Astrocyte of the spinal cord (primary cell): ENCODE results near the gene USP25.
A peak's percentile ranks its signal among the peaks of the same experiment; 100 is the strongest.

ENCODE experiments used
- DNase-seq: peaks from one replicate; pipeline ENCODE4 v3.0.0; 2011; ENCODE audit warnings: low read depth, low spot score
- H3K4me3 ChIP-seq: 2 replicates; pipeline ENCODE4 v1.5.1; 2011; ENCODE audit warnings: low read depth, mild to moderate bottlenecking, low read length, moderate library complexity
- in situ Hi-C: cut with HindIII; loops from 2 replicates; pipeline ENCODE4 v1.10.0; 2017; ENCODE audit warnings: low sequenced_read_pairs
- TF ChIP-seq, protein P1 (sequence below): IDR thresholded peaks from 2 replicates; pipeline ENCODE4 v1.5.1; 2012; ENCODE audit warnings: low read depth, mild to moderate bottlenecking, low read length, inconsistent platforms

Gene USP25

DNA sequence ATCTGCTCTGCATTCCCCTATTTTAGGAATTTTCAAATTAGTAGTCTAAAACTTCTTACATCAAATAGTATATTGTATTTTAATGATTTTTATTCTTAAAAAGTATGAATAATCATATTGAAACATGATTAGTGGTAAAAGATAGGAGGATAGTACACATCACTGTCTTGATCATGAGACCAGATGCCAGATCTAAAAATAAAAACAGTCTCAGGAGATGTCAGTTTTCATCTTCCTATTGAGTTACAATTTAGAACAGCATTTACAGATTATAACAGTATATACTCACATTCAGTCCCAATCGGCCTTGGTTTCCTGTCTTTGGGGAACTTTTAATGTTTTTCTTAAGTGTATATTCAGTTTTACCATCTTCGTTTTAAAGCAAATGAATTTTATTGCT lies 95.9 kb downstream of the USP25 start:
- in situ Hi-C loops, result no loop called here

DNA sequence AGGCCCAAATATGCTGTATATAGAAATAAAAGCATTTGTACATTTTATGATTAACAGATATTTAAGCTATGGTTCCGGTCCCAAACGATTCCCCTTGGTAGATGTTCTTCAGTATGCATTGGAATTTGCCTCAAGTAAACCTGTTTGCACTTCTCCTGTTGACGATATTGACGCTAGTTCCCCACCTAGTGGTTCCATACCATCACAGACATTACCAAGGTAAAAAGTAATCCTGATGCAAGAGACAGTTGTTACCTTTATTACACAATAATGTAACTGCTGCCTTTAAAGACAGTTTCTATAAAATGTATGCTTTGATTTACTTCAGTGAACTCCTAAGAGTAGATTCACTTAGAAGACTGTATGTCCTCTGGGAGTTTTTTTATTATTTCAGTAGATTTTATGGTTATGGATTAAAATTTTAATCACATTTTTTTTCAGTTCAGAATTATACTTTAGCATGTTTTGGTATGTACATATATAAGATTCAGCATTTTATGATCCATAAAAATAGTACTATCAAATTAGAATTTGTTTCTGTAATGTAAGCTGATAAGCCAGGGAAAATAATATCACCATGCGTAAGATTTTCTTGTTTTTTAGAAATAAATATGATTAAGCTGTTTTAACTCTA lies 96.5 kb downstream of the USP25 start:
- DNase-seq, result peak; percentile 45
- TF ChIP-seq, protein P1, sequence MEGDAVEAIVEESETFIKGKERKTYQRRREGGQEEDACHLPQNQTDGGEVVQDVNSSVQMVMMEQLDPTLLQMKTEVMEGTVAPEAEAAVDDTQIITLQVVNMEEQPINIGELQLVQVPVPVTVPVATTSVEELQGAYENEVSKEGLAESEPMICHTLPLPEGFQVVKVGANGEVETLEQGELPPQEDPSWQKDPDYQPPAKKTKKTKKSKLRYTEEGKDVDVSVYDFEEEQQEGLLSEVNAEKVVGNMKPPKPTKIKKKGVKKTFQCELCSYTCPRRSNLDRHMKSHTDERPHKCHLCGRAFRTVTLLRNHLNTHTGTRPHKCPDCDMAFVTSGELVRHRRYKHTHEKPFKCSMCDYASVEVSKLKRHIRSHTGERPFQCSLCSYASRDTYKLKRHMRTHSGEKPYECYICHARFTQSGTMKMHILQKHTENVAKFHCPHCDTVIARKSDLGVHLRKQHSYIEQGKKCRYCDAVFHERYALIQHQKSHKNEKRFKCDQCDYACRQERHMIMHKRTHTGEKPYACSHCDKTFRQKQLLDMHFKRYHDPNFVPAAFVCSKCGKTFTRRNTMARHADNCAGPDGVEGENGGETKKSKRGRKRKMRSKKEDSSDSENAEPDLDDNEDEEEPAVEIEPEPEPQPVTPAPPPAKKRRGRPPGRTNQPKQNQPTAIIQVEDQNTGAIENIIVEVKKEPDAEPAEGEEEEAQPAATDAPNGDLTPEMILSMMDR, result peak; percentile 61
- in situ Hi-C loops, result no loop called here
- no peak overlapping the region for H3K4me3 ChIP-seq

More for the DNA sequence above, 95.9 kb downstream of the USP25 start:
- TF ChIP-seq, protein P1, result no peak
- no peak overlapping the region for H3K4me3 ChIP-seq
- no peak for DNase-seq

DNA sequence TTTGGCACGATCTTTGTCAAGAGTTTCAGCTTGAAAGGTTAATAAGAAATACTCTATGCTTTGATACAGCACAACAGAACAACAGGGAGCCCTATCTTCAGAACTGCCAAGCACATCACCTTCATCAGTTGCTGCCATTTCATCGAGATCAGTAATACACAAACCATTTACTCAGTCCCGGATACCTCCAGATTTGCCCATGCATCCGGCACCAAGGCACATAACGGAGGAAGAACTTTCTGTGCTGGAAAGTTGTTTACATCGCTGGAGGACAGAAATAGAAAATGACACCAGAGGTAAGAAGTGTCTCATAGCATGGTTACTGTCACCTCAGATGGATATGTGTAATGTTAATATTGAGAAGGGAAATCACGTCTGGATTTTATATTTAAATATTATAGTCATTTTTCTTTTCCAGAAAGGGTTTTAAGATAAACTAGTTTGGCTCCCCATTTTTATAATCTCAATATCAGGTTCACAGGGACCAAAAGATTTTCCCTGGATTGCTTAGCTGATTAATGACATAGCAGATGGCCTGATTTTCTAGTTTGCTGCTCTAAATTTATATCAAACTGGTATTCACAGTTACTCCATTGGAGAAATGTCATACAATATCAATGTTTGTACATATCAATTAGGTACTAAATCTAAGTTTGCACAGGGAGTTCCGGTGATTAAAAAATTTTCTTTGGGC lies 97.3 kb downstream of the USP25 start:
- TF ChIP-seq, protein P1, result no peak
- DNase-seq, result no peak
- in situ Hi-C loops, result no loop called here
- H3K4me3 ChIP-seq, result no peak overlapping the region

DNA sequence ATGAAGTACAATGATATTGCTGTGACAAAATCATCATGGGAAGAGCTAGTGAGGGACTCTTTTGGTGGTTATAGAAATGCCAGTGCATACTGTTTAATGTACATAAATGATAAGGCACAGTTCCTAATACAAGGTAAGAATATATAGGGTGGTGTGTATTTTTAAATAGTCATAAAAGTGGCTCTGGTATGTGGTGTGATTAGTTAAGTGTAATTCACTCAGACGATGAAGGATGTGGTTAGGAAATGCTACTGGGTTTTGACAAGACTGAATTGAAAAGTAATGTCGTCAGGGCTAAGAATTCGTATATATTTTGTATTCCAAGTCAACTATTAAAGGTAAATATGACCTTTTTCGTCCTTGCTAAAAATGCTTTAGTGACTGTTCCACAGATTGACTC lies 101.7 kb downstream of the USP25 start:
- no peak for DNase-seq
- TF ChIP-seq, protein P1, result no peak
- H3K4me3 ChIP-seq, result no peak overlapping the region
- in situ Hi-C loops, result no loop called here

DNA sequence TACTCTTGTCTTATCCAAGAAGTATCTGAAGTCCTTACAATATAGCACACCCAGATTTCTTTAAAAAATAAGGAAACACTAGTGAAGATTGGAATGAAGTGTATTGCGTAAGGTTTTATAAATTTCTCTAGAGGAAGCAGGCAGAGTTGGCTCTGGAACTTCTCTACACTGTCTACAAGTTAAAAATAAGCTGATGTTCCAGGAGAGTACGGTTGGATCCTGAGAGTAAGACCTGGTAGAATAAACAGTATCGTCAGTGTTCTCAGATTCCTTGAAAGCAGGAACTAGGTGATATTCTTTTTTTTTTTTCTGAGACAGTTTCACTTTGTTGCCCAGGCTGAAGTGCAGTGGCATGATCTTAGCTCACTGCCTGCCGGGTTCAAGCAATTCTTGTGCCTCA lies 107.9 kb downstream of the USP25 start:
- in situ Hi-C loops, result no loop called here
- no peak overlapping the region for H3K4me3 ChIP-seq
- DNase-seq, result peak; percentile 30
- TF ChIP-seq, protein P1, result no peak

DNA sequence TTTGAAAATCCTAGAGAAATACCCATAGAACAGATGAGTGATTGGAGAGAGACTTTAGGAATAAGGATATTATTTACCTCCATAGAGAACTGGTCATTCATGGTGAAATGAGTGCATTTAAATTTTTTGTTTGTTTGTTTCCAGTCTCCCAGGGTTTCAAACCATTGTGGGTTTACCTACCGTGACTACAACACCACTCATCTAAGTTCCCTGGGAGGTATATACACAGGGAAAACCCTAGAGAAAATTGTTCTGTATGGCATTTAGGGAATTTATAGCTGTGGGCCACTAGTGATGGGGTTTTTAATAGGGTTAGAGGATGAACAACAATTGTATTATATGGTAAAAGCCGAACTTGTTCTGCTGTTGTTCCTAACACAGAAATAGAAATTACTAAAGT lies 109.2 kb downstream of the USP25 start:
- in situ Hi-C loops, result no loop called here
- H3K4me3 ChIP-seq, result no peak overlapping the region
- TF ChIP-seq, protein P1, result no peak
- peak; percentile 54 for DNase-seq
